ENCODE data around the gene CROCC2. TPM values are rescaled to one million over a fixed set of nuclear protein-coding genes. Genes with fewer than 3 reads are reported as not detected.

Gene CROCC2
- total and polyA plus RNA-seq, 2 of the 13 experiments (the other 11 are each of a cell fraction or from before 2014, with no cell fraction given): not detected

DNA sequence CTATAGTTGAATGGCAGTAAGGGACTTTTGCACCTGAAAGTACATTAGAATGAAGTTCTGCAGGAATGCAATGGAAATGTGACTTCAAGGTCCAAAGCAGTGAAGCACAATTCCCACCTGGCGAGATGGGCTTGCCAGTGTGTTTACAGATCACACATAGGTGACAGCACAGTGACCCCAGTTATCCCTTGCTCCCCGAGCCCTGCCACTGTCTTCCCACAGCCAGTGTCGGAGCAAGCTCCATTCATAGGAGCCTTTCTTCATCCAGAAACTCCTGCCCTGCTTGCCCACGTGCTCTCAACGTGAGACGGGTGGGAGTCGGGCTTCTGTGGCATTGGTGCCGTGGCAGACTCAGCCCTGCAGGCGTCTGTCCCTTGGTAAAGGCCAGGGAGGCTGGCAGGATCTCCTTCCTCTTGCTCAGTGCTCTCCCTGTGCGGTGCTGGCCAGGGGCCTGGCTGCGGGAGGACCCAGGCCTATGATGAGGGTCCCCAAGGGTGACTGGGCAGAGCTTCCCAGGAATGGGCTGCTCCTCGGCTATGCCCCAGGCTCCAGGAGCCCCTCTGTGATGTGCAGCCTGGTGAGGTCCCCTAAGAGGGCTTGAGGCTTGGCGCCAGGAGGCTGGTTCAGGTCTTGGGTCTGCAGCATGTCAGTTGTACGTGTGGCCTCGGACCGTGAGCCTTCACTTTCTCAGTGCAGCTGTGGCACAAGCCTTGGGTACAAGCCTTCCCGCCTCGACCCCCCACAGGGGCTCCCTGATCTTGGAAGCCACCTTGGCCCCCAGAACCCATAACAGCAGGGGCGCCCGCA lies 132.4 kb downstream of the CROCC2 start:
- H3K36me3 ChIP-seq (replicated peaks in 1 of 2; ENCODE audit: control insufficient read depth in 1 of 2, insufficient read depth in 2 of 2, low read length in 2 of 2): no peaks in the 10 kb centered on the region
- H3K4me3 ChIP-seq (replicated peaks in 1 of 3; ENCODE audit: insufficient read depth in 1 of 3, low read depth in 2 of 3, low read length in 3 of 3): no peak overlapping the region
- no peak overlapping the region for H3K9ac ChIP-seq (ENCODE audit: insufficient read depth, low read depth, low read length)
- H2AFZ ChIP-seq (ENCODE audit: low read length): no peak overlapping the region
- H3K9me3 ChIP-seq (ENCODE audit: low read length): no peaks in the 10 kb centered on the region
- ATAC-seq (no peak), FAIRE-seq (no peak), DNase-seq (ENCODE audit: low spot score) (no peak)
- ChIA-PET CTCF (ENCODE audit: low intra/inter-chr PET ratio, low total read pairs) (no interaction called here), POLR2A (no interaction called here)
- peaks cover 2 to 23% of the 10 kb centered on the region in 2 experiments; a peak in 3 of 5 replicates for H3K27me3 ChIP-seq (ENCODE audit: control insufficient read depth in 1 of 2, insufficient read depth in 2 of 2, low read length in 2 of 2)
- in situ Hi-C loops (cut with HindIII; ENCODE audit: extremely low pct_ligation_motif_present, low pct_unique_long_range_greater_than_20kb): no loop called here
- TF ChIP-seq, protein P1, sequence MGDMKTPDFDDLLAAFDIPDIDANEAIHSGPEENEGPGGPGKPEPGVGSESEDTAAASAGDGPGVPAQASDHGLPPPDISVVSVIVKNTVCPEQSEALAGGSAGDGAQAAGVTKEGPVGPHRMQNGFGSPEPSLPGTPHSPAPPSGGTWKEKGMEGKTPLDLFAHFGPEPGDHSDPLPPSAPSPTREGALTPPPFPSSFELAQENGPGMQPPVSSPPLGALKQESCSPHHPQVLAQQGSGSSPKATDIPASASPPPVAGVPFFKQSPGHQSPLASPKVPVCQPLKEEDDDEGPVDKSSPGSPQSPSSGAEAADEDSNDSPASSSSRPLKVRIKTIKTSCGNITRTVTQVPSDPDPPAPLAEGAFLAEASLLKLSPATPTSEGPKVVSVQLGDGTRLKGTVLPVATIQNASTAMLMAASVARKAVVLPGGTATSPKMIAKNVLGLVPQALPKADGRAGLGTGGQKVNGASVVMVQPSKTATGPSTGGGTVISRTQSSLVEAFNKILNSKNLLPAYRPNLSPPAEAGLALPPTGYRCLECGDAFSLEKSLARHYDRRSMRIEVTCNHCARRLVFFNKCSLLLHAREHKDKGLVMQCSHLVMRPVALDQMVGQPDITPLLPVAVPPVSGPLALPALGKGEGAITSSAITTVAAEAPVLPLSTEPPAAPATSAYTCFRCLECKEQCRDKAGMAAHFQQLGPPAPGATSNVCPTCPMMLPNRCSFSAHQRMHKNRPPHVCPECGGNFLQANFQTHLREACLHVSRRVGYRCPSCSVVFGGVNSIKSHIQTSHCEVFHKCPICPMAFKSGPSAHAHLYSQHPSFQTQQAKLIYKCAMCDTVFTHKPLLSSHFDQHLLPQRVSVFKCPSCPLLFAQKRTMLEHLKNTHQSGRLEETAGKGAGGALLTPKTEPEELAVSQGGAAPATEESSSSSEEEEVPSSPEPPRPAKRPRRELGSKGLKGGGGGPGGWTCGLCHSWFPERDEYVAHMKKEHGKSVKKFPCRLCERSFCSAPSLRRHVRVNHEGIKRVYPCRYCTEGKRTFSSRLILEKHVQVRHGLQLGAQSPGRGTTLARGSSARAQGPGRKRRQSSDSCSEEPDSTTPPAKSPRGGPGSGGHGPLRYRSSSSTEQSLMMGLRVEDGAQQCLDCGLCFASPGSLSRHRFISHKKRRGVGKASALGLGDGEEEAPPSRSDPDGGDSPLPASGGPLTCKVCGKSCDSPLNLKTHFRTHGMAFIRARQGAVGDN (CRISPR knock-in tag; IDR thresholded peaks at IDR 0.05): peak; percentile 23; the same call in 1 of the 2 replicates
- no peak for TF ChIP-seq NFE2L1 (CRISPR knock-in tag; IDR thresholded peaks at IDR 0.05; ENCODE audit: borderline replicate concordance)
- H3K27ac ChIP-seq (ENCODE audit: extremely low read length, insufficient read depth, low read length): no peak overlapping the region
- no peaks in the 10 kb centered on the region for H3K79me2 ChIP-seq (ENCODE audit: insufficient read depth, low read length)
- H3K4me2 ChIP-seq (ENCODE audit: low read depth, low read length): no peak overlapping the region
- WGBS (ENCODE audit: low lambda C conversion rate): 47% methylated on average over 18 of the region's 20 CpGs
- peaks cover 20% of the 10 kb centered on the region for H3K4me1 ChIP-seq (ENCODE audit: insufficient read depth, low read length)
- no peaks in the 10 kb centered on the region; the same call in 1 of the 2 replicates for H4K20me1 ChIP-seq (ENCODE audit: insufficient read depth, low read length)
- intact Hi-C loops (cut with micrococcal nuclease; ENCODE audit: unreplicated experiment): no loop called here
- no TSS peak for BruUV-seq (replicated peaks)

Data from HepG2 (cell line).